ENCODE results near the gene GSTK1.

Gene GSTK1

GRCh38 chr7:143239813-143240212 lies 23.4 kb upstream of the GSTK1 start:
- H3K4me3 ChIP-seq (ENCODE audit: low read depth, low read length): no peak overlapping the region
- no peak overlapping the region for H3K27ac ChIP-seq (ENCODE audit: extremely low read depth, low read depth, low read length)
- ChIA-PET CTCF (interaction anchor here (0.6 to 4.2 kb wide), 41 partner anchors 8 to 717 kb away, joined by 3 to 56 read pairs (median 5); partner anchors contain the start of genes GSTK1 and TAS2R40), POLR2A (interaction anchor here (0.6 to 1.5 kb wide), 3 partner anchors 23 to 61 kb away, joined by 3 to 6 read pairs (median 6); partner anchors contain the start of genes CASP2 and GSTK1)
- H3K4me1 ChIP-seq (ENCODE audit: control insufficient read depth, insufficient read depth, low read length): no peaks in the 10 kb centered on the region
- TF ChIP-seq ZNF701 (tag by site-specific recombination; IDR thresholded peaks at IDR 0.05): no peak
- TF ChIP-seq ZNF558 (tag by site-specific recombination; IDR thresholded peaks at IDR 0.05): no peak
- no peaks in the 10 kb centered on the region for H3K9me3 ChIP-seq (ENCODE audit: control insufficient read depth, insufficient read depth, low read depth, low read length)
- H3K36me3 ChIP-seq (ENCODE audit: control insufficient read depth in 2 of 2, insufficient read depth in 1 of 2, low read length in 2 of 2): no peaks in the 10 kb centered on the region

DNA sequence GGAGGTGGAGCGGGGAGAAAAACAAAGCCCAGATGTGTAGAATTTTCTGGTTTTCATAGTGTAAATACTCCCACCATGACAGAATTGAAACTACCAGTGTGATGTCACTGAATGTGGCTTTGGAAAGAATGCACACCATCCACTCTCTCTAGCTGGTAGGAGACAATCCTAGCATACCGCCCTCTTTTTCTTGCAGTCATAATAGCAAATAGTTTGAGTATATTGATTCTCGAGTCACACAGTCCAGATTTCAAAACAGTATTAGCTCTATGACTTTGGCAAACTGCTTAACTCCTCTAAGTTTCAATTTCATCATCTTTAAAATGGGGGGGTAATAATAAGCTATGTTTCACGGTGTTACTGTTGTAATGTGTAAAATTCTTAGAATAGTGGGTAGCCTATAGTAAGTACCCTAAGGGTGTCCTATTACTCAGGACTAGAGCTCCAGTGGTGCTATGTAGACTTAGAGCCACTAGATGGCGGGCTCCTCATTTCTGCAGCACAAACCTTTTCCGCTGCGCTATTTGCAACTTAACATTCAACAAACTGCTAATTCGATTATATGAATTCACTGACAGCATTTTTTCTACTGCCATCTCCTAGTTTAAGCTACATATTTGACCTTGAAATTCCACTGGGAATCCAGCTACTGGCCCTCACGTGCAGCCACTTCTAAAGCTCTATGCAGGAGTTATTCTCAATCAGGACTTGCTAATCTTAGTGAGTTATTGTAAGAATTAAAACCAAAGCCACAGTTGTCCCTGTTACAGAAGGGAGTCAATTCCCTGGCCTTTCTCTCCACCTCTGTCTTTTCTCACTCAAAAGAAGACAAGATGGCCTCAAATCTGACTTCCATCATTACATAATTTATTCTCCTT lies 22.7 kb upstream of the GSTK1 start:
- H3K27ac ChIP-seq (ENCODE audit: extremely low read depth, low read depth, low read length): no peak overlapping the region
- no peaks in the 10 kb centered on the region for H3K4me1 ChIP-seq (ENCODE audit: control insufficient read depth, insufficient read depth, low read length)
- H3K4me3 ChIP-seq (ENCODE audit: low read depth, low read length): no peak overlapping the region
- no peaks in the 10 kb centered on the region for H3K9me3 ChIP-seq (ENCODE audit: control insufficient read depth, insufficient read depth, low read depth, low read length)
- no peaks in the 10 kb centered on the region for H3K36me3 ChIP-seq (ENCODE audit: control insufficient read depth in 2 of 2, insufficient read depth in 1 of 2, low read length in 2 of 2)
- POLR2A ChIA-PET: interaction anchor here (0.6 to 1.5 kb wide), 3 partner anchors 23 to 61 kb away, joined by 3 to 6 read pairs (median 6); partner anchors contain the start of genes CASP2 and GSTK1
- CTCF ChIA-PET: interaction anchor here (0.5 to 4.2 kb wide), 52 partner anchors 9 to 966 kb away, joined by 3 to 56 read pairs (median 5); partner anchors contain the start of genes CASP2, GSTK1, OR2F2 and TAS2R40
- TF ChIP-seq ZNF776 (tag by site-specific recombination; IDR thresholded peaks at IDR 0.05; ENCODE audit: borderline replicate concordance): no peak
- no peak for TF ChIP-seq ZNF677 (tag by site-specific recombination; IDR thresholded peaks at IDR 0.05)
- no peak for TF ChIP-seq YY1 (tag by site-specific recombination; IDR thresholded peaks at IDR 0.05)
- no peak for TF ChIP-seq ZBTB10 (tag by site-specific recombination; IDR thresholded peaks at IDR 0.05)
- TF ChIP-seq ZNF654 (tag by site-specific recombination; IDR thresholded peaks at IDR 0.05; ENCODE audit: low read depth): peak; percentile 95
- no peak for TF ChIP-seq ZNF2 (tag by site-specific recombination; IDR thresholded peaks at IDR 0.05)
- TF ChIP-seq, protein P1, sequence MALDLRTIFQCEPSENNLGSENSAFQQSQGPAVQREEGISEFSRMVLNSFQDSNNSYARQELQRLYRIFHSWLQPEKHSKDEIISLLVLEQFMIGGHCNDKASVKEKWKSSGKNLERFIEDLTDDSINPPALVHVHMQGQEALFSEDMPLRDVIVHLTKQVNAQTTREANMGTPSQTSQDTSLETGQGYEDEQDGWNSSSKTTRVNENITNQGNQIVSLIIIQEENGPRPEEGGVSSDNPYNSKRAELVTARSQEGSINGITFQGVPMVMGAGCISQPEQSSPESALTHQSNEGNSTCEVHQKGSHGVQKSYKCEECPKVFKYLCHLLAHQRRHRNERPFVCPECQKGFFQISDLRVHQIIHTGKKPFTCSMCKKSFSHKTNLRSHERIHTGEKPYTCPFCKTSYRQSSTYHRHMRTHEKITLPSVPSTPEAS (tag by site-specific recombination; IDR thresholded peaks at IDR 0.05): no peak
- TF ChIP-seq SCRT1 (tag by site-specific recombination; IDR thresholded peaks at IDR 0.05; ENCODE audit: borderline replicate concordance): no peak
- TF ChIP-seq ZNF561 (tag by site-specific recombination; IDR thresholded peaks at IDR 0.05; ENCODE audit: borderline replicate concordance): no peak
- no peak for TF ChIP-seq ZNF184 (tag by site-specific recombination; IDR thresholded peaks at IDR 0.05)
- TF ChIP-seq, protein P2, sequence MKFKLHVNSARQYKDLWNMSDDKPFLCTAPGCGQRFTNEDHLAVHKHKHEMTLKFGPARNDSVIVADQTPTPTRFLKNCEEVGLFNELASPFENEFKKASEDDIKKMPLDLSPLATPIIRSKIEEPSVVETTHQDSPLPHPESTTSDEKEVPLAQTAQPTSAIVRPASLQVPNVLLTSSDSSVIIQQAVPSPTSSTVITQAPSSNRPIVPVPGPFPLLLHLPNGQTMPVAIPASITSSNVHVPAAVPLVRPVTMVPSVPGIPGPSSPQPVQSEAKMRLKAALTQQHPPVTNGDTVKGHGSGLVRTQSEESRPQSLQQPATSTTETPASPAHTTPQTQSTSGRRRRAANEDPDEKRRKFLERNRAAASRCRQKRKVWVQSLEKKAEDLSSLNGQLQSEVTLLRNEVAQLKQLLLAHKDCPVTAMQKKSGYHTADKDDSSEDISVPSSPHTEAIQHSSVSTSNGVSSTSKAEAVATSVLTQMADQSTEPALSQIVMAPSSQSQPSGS (tag by site-specific recombination; IDR thresholded peaks at IDR 0.05; ENCODE audit: low read depth): no peak
- no peak for TF ChIP-seq MEIS1 (CRISPR knock-in tag; IDR thresholded peaks at IDR 0.05; ENCODE audit: borderline replicate concordance)
- no peak for TF ChIP-seq ZNF202 (tag by site-specific recombination; IDR thresholded peaks at IDR 0.05; ENCODE audit: borderline replicate concordance)
- TF ChIP-seq IKZF3 (tag by site-specific recombination; IDR thresholded peaks at IDR 0.05): no peak
- TF ChIP-seq, protein P3, sequence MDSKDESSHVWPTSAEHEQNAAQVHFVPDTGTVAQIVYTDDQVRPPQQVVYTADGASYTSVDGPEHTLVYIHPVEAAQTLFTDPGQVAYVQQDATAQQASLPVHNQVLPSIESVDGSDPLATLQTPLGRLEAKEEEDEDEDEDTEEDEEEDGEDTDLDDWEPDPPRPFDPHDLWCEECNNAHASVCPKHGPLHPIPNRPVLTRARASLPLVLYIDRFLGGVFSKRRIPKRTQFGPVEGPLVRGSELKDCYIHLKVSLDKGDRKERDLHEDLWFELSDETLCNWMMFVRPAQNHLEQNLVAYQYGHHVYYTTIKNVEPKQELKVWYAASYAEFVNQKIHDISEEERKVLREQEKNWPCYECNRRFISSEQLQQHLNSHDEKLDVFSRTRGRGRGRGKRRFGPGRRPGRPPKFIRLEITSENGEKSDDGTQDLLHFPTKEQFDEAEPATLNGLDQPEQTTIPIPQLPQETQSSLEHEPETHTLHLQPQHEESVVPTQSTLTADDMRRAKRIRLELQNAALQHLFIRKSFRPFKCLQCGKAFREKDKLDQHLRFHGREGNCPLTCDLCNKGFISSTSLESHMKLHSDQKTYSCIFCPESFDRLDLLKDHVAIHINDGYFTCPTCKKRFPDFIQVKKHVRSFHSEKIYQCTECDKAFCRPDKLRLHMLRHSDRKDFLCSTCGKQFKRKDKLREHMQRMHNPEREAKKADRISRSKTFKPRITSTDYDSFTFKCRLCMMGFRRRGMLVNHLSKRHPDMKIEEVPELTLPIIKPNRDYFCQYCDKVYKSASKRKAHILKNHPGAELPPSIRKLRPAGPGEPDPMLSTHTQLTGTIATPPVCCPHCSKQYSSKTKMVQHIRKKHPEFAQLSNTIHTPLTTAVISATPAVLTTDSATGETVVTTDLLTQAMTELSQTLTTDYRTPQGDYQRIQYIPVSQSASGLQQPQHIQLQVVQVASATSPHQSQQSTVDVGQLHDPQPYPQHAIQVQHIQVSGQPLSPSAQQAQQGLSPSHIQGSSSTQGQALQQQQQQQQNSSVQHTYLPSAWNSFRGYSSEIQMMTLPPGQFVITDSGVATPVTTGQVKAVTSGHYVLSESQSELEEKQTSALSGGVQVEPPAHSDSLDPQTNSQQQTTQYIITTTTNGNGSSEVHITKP (tag by site-specific recombination; IDR thresholded peaks at IDR 0.05): no peak
- TF ChIP-seq, protein P4, sequence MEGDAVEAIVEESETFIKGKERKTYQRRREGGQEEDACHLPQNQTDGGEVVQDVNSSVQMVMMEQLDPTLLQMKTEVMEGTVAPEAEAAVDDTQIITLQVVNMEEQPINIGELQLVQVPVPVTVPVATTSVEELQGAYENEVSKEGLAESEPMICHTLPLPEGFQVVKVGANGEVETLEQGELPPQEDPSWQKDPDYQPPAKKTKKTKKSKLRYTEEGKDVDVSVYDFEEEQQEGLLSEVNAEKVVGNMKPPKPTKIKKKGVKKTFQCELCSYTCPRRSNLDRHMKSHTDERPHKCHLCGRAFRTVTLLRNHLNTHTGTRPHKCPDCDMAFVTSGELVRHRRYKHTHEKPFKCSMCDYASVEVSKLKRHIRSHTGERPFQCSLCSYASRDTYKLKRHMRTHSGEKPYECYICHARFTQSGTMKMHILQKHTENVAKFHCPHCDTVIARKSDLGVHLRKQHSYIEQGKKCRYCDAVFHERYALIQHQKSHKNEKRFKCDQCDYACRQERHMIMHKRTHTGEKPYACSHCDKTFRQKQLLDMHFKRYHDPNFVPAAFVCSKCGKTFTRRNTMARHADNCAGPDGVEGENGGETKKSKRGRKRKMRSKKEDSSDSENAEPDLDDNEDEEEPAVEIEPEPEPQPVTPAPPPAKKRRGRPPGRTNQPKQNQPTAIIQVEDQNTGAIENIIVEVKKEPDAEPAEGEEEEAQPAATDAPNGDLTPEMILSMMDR (tag by site-specific recombination; IDR thresholded peaks at IDR 0.05): peak; percentile 39; the same call in 1 of the 2 replicates
- TF ChIP-seq TRIM28 (IDR thresholded peaks at IDR 0.05; ENCODE audit: borderline replicate concordance, low read length): no peak
- TF ChIP-seq, protein P5, sequence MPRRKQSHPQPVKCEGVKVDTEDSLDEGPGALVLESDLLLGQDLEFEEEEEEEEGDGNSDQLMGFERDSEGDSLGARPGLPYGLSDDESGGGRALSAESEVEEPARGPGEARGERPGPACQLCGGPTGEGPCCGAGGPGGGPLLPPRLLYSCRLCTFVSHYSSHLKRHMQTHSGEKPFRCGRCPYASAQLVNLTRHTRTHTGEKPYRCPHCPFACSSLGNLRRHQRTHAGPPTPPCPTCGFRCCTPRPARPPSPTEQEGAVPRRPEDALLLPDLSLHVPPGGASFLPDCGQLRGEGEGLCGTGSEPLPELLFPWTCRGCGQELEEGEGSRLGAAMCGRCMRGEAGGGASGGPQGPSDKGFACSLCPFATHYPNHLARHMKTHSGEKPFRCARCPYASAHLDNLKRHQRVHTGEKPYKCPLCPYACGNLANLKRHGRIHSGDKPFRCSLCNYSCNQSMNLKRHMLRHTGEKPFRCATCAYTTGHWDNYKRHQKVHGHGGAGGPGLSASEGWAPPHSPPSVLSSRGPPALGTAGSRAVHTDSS (tag by site-specific recombination; IDR thresholded peaks at IDR 0.05): no peak

All from HEK293 (cell line).